GM18502 (cell line): Measurements from ENCODE around the gene DNAI2.

ENCODE experiments used
- ATAC-seq: cut with Tn5 transposase; IDR thresholded peaks from one replicate; pipeline ENCODE4 v1.9.1; 2021; ENCODE audit warnings: mild to moderate bottlenecking; ENCODE audit not compliant: unreplicated experiment, poor library complexity

The DNAI2 gene

DNA sequence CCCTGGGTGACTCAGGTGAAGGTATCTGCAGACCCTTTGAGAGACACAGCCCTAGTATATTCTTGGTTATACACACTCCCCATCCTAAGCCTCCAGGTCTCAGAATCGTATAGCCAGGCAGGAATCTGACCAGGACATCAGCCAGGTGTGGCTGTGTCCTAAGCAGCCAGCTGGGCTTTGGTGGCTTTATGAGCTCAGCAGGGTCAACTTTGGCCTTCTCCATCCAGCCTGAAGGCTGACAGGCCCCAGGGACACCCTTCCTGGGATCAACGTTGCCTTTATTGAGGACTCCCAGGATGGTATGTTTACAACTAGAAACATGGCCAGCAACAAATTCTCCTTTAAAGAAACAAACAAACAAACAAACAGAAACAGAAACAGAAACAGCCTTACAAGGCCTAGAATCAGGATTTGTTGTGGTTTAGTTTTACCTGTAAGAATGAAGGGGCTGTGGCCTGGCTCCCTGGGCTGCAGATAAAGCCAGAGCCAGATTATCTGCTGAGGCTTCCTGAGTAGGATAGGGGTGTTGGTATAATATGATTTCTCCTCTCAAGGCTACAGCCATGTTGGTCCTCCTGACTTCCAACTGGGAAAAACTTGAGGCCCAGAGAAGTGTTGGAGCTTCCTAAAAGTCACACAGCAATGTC, 60.5 kb downstream of the DNAI2 start:
- no peak for ATAC-seq

DNA sequence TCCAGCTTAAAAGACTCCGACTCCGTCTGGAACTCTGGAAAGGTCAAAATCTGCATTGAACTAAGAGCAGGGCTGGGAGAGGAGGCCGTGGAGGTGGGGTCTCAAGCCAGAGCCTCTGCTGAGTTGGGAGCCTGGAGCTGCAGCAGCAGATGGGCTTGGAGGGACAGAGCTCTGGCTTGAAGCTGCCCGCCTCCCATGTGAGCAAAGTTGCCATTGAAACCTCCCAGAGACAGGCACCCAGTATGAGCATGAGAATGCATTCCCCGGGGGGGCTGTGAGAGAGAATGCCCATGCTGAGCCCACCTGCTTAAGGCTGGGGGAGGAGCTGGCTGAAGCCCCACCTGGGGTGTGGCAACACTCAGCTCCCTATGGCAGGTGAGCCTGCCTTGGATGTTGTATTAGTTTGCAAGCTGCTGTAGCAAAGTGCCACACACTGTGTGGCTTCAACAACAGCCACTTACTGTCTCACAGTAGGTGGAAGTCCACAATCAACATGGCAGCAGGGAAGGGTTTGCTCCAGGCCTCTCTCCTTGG, 61.6 kb downstream of the DNAI2 start:
- ATAC-seq: no peak

DNA sequence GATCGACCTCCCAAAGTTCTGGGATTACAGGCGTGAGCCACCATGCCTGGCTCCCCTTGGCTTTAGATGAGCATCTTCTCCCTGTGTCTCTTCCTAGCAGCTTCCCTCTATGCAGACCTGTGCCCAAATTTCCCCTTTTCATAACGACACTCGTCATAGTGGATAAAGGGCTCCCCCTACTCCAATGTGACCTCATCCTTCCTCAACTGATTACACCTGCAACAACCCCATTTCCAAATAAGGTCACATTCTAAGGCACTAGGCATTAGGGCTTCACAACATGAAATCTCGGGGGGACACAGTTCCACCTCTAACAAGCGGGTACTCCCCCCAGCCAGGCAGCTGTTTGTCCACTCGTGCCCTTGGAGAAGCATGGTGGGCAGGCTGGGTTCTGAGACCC, 62.3 kb downstream of the DNAI2 start:
- ATAC-seq: no peak

- ATAC-seq: no peak
Measured at GRCh38 chr17:74337834-74338500, 63.9 kb downstream of the DNAI2 start.

GRCh38 chr17:74339537-74340195, 65.6 kb downstream of the DNAI2 start:
- ATAC-seq: no peak

- no peak for ATAC-seq
Measured at GRCh38 chr17:74340470-74341023, 66.5 kb downstream of the DNAI2 start.

- ATAC-seq: no peak
Measured at GRCh38 chr17:74342224-74342623, 68.2 kb downstream of the DNAI2 start.

DNA sequence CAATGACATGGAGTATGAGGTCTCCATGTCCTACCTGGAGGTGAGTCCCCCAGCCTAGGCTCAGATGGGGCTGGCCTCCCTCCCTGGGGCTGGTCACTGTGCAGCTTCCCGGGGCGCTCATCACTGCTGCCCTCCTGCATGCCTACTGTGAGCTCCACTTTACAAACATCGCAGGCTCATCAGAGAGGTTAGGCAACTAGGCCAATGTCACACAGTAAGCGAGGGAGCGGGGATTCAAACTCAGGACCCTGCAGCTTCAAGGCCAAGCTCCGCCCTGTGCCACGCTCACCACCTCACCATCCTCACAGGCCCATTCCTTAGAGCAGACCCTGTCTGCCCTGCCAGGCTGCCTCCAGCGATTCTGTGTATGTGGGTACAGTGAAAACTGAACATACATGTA, 69.1 kb downstream of the DNAI2 start:
- no peak for ATAC-seq

GRCh38 chr17:74343526-74344284, 69.7 kb downstream of the DNAI2 start:
- ATAC-seq: no peak

DNA sequence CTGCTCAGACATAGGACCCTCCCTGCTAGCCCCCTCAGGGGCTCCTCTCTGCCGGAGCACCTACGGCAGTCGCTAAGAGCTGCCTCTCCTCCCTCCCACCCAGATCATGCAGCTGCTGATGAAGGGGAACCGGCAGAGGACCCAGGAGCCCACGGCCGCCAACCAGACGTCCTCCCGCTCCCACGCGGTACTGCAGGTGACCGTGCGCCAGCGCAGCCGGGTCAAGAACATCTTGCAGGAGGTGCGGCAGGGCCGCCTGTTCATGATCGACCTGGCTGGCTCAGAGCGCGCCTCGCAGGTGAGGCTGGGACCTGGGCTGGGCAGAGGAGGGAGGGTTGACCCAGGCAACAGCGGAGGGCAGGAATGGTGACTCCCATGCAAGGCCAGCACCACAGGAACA, 70.6 kb downstream of the DNAI2 start:
- no peak for ATAC-seq

- no peak for ATAC-seq
Measured at GRCh38 chr17:74345433-74346241, 71.6 kb downstream of the DNAI2 start.

DNA sequence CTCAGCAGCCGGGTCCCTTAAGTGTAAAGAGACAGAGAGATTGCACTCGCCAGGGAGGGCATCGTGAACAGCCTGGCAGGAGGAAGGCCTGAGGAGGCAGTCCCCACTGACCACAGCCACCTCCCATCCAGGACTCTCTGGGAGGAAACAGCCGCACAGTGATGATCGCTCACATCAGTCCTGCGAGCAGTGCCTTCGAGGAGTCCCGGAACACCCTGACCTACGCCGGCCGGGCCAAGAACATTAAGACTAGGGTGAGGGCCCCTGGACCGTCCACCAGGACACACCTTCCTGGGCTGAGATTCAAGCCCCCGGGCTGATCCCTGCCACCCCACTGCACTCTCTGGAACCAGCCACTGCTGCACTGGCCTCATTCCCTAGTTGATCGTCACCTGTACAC, 73.6 kb downstream of the DNAI2 start:
- ATAC-seq: no peak

DNA sequence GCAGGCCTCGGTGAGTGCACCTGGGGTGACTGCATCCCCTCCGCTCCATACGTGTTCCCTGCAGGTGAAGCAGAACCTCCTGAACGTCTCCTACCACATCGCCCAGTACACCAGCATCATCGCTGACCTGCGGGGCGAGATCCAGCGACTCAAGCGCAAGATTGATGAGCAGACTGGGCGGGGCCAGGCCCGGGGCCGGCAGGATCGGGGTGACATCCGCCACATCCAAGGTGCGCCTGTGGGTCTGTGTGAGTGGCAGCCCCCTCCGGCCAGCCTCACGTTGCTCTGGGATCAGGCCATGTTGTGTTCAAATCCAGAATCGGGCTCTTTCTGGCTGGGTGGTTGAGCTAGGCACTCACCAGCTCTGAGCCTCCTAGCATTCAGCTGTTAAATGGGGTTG, 75.1 kb downstream of the DNAI2 start:
- ATAC-seq: no peak

GRCh38 chr17:74350486-74350885, 76.5 kb downstream of the DNAI2 start:
- no peak for ATAC-seq

DNA sequence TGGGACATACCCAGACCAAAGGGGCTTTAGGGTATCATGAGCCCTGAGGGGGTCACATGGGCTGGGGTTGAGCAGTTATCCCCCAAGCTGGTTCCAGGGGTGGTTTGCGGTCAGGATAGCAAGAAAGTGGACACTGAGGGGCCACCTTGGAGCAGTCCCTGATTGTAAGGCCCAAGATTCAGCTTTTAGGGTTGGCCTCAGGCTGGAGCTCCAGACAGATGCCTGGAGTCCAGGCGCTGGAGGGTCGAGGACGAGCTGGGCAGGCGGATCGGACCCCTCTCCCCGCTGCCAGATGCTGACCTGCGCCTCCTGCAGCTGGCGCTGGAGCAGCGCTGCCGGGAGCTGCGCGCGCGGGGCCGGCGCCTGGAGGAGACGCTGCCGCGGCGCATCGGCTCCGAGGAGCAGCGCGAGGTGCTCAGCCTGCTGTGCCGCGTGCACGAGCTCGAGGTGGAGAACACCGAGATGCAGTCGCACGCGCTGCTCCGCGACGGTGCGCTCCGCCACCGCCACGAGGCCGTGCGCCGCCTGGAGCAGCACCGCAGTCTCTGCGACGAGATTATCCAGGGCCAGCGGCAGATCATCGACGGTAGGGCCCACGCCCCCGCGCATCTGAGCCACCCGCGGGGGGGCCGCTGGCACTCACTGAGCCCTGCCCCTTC, 77.6 kb downstream of the DNAI2 start:
- no peak for ATAC-seq

GRCh38 chr17:74353446-74354060, 79.5 kb downstream of the DNAI2 start:
- no peak for ATAC-seq

- peak; percentile 61 for ATAC-seq
Measured at GRCh38 chr17:74354123-74354522, 80.1 kb downstream of the DNAI2 start.

DNA sequence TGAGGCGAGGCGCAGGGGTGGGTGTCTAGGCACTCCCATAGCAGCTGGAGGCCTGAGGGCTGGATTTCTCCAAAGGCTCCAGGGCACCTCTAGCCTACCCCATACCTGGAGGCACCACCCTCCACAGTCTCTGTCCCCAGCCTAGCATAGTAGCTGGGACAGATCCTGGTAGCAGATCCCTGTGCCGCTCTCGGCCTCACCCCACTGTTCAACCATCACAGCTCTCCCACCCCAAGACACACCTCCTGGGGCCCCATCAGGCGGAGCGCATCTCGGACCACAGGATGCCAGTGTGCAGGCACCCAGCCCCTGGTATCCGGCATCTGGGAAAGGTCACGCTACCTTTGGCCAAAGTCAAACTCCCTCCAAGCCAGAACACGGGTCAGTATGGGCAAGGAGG, 80.5 kb downstream of the DNAI2 start:
- ATAC-seq: no peak

DNA sequence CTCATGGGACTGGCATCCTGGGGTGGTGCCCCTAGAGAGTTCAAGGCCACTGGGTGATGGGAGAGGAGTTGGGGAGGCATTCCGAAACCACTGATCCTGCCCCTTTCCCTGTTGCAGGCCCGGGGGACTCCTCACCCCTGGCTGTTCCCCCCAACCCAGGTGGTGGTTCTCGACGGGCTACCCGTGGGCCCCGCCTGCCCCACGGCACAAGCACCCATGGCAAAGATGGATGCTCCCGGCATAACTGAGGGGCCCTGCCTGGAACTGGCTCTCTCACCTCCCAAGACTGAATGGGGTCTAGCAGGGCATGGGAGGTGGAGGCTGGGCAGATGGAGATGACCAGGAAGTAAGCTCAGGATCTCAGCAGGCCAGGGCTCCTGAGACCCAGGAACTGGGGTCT, 81.0 kb downstream of the DNAI2 start:
- ATAC-seq: no peak
